ENCODE data around the gene DAW1. TPM values are rescaled to one million over a fixed set of nuclear protein-coding genes. Genes with fewer than 3 reads are reported as not detected.

DAW1 gene
- total RNA-seq, 1 experiment from 2014 or later: 0.37 TPM

DNA sequence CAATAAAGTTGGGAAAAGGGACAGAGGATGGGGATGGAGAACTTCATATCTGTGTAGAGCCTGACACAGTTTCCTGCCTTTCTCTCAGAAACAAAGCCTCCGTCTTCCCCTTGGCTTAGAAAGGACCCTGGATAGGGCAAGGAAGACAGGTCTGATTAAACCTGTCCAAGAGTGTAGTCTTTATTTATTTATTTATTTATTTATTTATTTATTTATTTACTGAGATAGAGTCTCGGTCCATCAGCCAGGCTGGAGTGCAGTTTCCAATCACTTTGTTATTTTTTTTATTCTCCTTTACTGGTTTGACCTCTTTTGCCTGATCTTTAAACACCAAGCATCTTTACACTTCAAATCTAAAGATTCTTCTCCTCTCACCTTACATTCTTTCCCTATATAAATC, 47.5 kb upstream of the DAW1 start:
- no peaks in the 10 kb centered on the region for H3K27me3 Mint-ChIP-seq (ENCODE audit: low read depth)
- H3K79me2 ChIP-seq (ENCODE audit: insufficient read depth, low read length): no peaks in the 10 kb centered on the region
- no CpG with 5 or more reads among the region's 2 CpGs for WGBS (ENCODE audit: extremely low coverage, insufficient read length, low lambda C conversion rate)
- no peak overlapping the region for H2BK120ac ChIP-seq (ENCODE audit: low read depth, low read length, poor library complexity, severe bottlenecking)
- H3K4me2 ChIP-seq (ENCODE audit: insufficient read depth, insufficient read length, low read length): no peak overlapping the region
- H3K27ac ChIP-seq (ENCODE audit: insufficient read length, low read depth, low read length): no peak overlapping the region
- H3T11ph ChIP-seq (ENCODE audit: low read length): no peak overlapping the region
- H3K4me1 Mint-ChIP-seq: peaks cover 7% of the 10 kb centered on the region in 2 experiments
- H4K5ac ChIP-seq (ENCODE audit: insufficient read length, low read depth, low read length): no peak overlapping the region
- no peaks in the 10 kb centered on the region for H4K20me1 ChIP-seq (ENCODE audit: control insufficient read depth, insufficient read depth, insufficient read length)
- no peak overlapping the region for H2BK20ac ChIP-seq (ENCODE audit: low read depth, low read length, poor library complexity, severe bottlenecking)
- H3K79me1 ChIP-seq (ENCODE audit: insufficient read depth, low read depth, low read length, poor library complexity, severe bottlenecking): no peaks in the 10 kb centered on the region
- no peak overlapping the region for H2BK5ac ChIP-seq (ENCODE audit: insufficient read length, low read length)
- no peaks in the 10 kb centered on the region for H3K9me3 ChIP-seq (ENCODE audit: control insufficient read depth, low read depth, low read length)
- TF ChIP-seq CTCF (conservative IDR thresholded peaks at IDR 0.05): no peak
- no peak overlapping the region for H3K9ac ChIP-seq (ENCODE audit: extremely low read depth, insufficient read length, low read length)
- no peak overlapping the region for H2BK12ac ChIP-seq (ENCODE audit: insufficient read length, low read depth, low read length)
- H3K36me3 Mint-ChIP-seq (ENCODE audit: insufficient read depth in 1 of 3, low read depth in 3 of 3): no peaks in the 10 kb centered on the region
- no peak overlapping the region for H2AK5ac ChIP-seq (ENCODE audit: insufficient read length, low read length)
- H3K9me3 Mint-ChIP-seq: no peaks in the 10 kb centered on the region; a peak in 1 of 5 replicates
- no peak overlapping the region for H2AFZ ChIP-seq (ENCODE audit: low read length)
- H4K8ac ChIP-seq (replicated peaks; ENCODE audit: insufficient read length, low read depth, low read length): no peak overlapping the region
- H3K23me2 ChIP-seq (ENCODE audit: insufficient read length, low read depth, low read length, poor library complexity, severe bottlenecking): no peaks in the 10 kb centered on the region
- no peak overlapping the region for H3K56ac ChIP-seq (ENCODE audit: insufficient read length, low read depth, low read length)
- H4K91ac ChIP-seq (ENCODE audit: insufficient read length, low read depth, low read length): no peak overlapping the region
- H3K14ac ChIP-seq (ENCODE audit: insufficient read depth, low read length): no peak overlapping the region
- no peaks in the 10 kb centered on the region for H3K27me3 ChIP-seq (ENCODE audit: insufficient read depth, low read length)
- H3K4me3 Mint-ChIP-seq: no peak overlapping the region
- no peak overlapping the region for H2BK15ac ChIP-seq (ENCODE audit: low read depth, low read length)
- no peak overlapping the region for H3K23ac ChIP-seq (ENCODE audit: insufficient read length, low read depth, low read length)
- H3K4me1 ChIP-seq (ENCODE audit: insufficient read depth, low read length): no peaks in the 10 kb centered on the region
- DNase-seq: no peak
- H3K4ac ChIP-seq (ENCODE audit: low read depth, low read length): no peak overlapping the region
- H3K27ac Mint-ChIP-seq: no peak overlapping the region
- H3K18ac ChIP-seq (ENCODE audit: insufficient read length, low read depth, low read length): no peak overlapping the region

Data from H9 (cell line).